HG03342 (cell line): Measurements from ENCODE around the gene KYAT1.
A peak's percentile ranks its signal among the peaks of the same experiment; 100 is the strongest.
"Not testable (repeated sequence)": the region's sequence is repeated elsewhere in the genome, so short reads cannot be mapped to it uniquely, and the experiment has no call there.

Experiments
- ATAC-seq: cut with Tn5 transposase; IDR thresholded peaks from one replicate; pipeline ENCODE4 v1.9.1; 2021; ENCODE audit warnings: mild to moderate bottlenecking, moderate library complexity; ENCODE audit not compliant: unreplicated experiment

Gene KYAT1

GRCh38 chr9:128820665-128821583, 60.8 kb downstream of the KYAT1 start:
- no peak for ATAC-seq

GRCh38 chr9:128819716-128820664, 61.8 kb downstream of the KYAT1 start:
- no peak for ATAC-seq

GRCh38 chr9:128818839-128819715, 62.7 kb downstream of the KYAT1 start:
- ATAC-seq, result peak; percentile 23

GRCh38 chr9:128818099-128818838, 63.5 kb downstream of the KYAT1 start, which contains the start of gene ENDOG:
TSS of gene ENDOG (plus strand) at chr9:128818500. CDS start at chr9:128818685, 185 bp downstream.
- peak; percentile 87 for ATAC-seq

GRCh38 chr9:128810873-128811272, 70.9 kb downstream of the KYAT1 start:
- ATAC-seq, result no peak

GRCh38 chr9:128809831-128810230, 71.9 kb downstream of the KYAT1 start:
- no peak for ATAC-seq

GRCh38 chr9:128809036-128809599, 72.6 kb downstream of the KYAT1 start:
- ATAC-seq, result no peak

GRCh38 chr9:128808543-128808942, 73.2 kb downstream of the KYAT1 start:
- ATAC-seq, result no peak

GRCh38 chr9:128807827-128808226, 73.9 kb downstream of the KYAT1 start:
- no peak for ATAC-seq

GRCh38 chr9:128805661-128806060, 76.1 kb downstream of the KYAT1 start:
- ATAC-seq, result no peak

- no peak for ATAC-seq
Observed at GRCh38 chr9:128802482-128802881, 79.3 kb downstream of the KYAT1 start.

- ATAC-seq, result no peak
Observed at GRCh38 chr9:128800061-128800460, 81.7 kb downstream of the KYAT1 start.

GRCh38 chr9:128798896-128799295, 82.9 kb downstream of the KYAT1 start:
- no peak for ATAC-seq

- ATAC-seq, result not testable (repeated sequence)
Observed at GRCh38 chr9:128794961-128795360, 86.8 kb downstream of the KYAT1 start.

- ATAC-seq, result no peak
Observed at GRCh38 chr9:128792978-128793686, 88.6 kb downstream of the KYAT1 start.

- ATAC-seq, result no peak
Observed at GRCh38 chr9:128792134-128792533, 89.6 kb downstream of the KYAT1 start.

GRCh38 chr9:128790536-128790935, 91.2 kb downstream of the KYAT1 start:
- ATAC-seq, result no peak

- no peak for ATAC-seq
Observed at GRCh38 chr9:128788445-128788844, 93.3 kb downstream of the KYAT1 start.

- ATAC-seq, result no peak
Observed at GRCh38 chr9:128787659-128788058, 94.1 kb downstream of the KYAT1 start.
